Stimulated activated effector memory CD8-positive, alpha-beta T cell treated with anti-CD3 and anti-CD28 coated beads, Interleukin-12 subunit alpha, Interleukin-12 subunit beta, amount 100 ng/mL, for 72 hours (primary cell): ENCODE measurements around the gene ACTG2.

Experiments
- ATAC-seq: fragments of 150-1000 bp; cut with Tn5 transposase; 2 replicates; pipeline ENCODE4 v1.10.0; 2021
- DNase-seq, 2 donors: peaks; one replicate each; pipeline ENCODE4 v3.0.0; 2021 to 2022; ENCODE audit warnings: low spot score in 2 of 2
- H3K27ac Mint-ChIP-seq: one replicate; pipeline ENCODE4 v1.8.0; 2022; ENCODE audit warnings: mild to moderate bottlenecking, mixed read lengths
- H3K36me3 Mint-ChIP-seq: one replicate; pipeline ENCODE4 v1.8.0; 2022; ENCODE audit warnings: mild to moderate bottlenecking, mixed read lengths
- H3K4me1 Mint-ChIP-seq: one replicate; pipeline ENCODE4 v1.8.0; 2022; ENCODE audit warnings: mixed read lengths
- H3K4me3 Mint-ChIP-seq: one replicate; pipeline ENCODE4 v1.8.0; 2022; ENCODE audit warnings: mild to moderate bottlenecking, mixed read lengths
- H3K9me3 Mint-ChIP-seq: one replicate; pipeline ENCODE4 v1.8.0; 2022; ENCODE audit warnings: mixed read lengths

The ACTG2 gene

GRCh38 chr2:73956218-73956865, 63.5 kb downstream of the ACTG2 start:
- no peak for DNase-seq
- ATAC-seq = no peak
- Mint-ChIP-seq H3K4me3 (no peak overlapping the region), H3K36me3 (peaks cover 90% of the 10 kb centered on the region), H3K9me3 (no peaks in the 10 kb centered on the region), H3K27ac (peak overlapping the region; percentile 58), H3K4me1 (peaks cover 25% of the 10 kb centered on the region)

GRCh38 chr2:73961274-73961673, 68.5 kb downstream of the ACTG2 start:
- Mint-ChIP-seq H3K9me3 (peaks cover 7% of the 10 kb centered on the region), H3K36me3 (peaks cover 41% of the 10 kb centered on the region), H3K4me1 (peaks cover 34% of the 10 kb centered on the region), H3K27ac (no peak overlapping the region), H3K4me3 (no peak overlapping the region)
- DNase-seq (no peak), ATAC-seq (no peak)

- Mint-ChIP-seq H3K4me1 (peaks cover 29% of the 10 kb centered on the region), H3K9me3 (peaks cover 7% of the 10 kb centered on the region), H3K4me3 (no peak overlapping the region), H3K36me3 (peaks cover 33% of the 10 kb centered on the region), H3K27ac (peak overlapping the region; percentile 9)
- DNase-seq (no peak), ATAC-seq (no peak)
Observed at GRCh38 chr2:73961823-73962615, 69.2 kb downstream of the ACTG2 start.

- Mint-ChIP-seq H3K27ac (peak overlapping the region; percentile 9), H3K4me1 (peaks cover 29% of the 10 kb centered on the region), H3K9me3 (peaks cover 7% of the 10 kb centered on the region), H3K36me3 (peaks cover 26% of the 10 kb centered on the region), H3K4me3 (peak overlapping the region; percentile 47)
- DNase-seq (no peak), ATAC-seq (no peak)
Observed at GRCh38 chr2:73962798-73963197, 70.0 kb downstream of the ACTG2 start.

GRCh38 chr2:73963385-73964120, 70.7 kb downstream of the ACTG2 start:
- ATAC-seq (peak; percentile 99), DNase-seq (peak; percentile 20 to 69)
- Mint-ChIP-seq H3K4me3 (peak overlapping the region; percentile 47), H3K36me3 (peaks cover 18% of the 10 kb centered on the region), H3K9me3 (peaks cover 7% of the 10 kb centered on the region), H3K4me1 (peaks cover 33% of the 10 kb centered on the region), H3K27ac (peak overlapping the region; percentile 55)

GRCh38 chr2:73964223-73964622, 71.4 kb downstream of the ACTG2 start:
- peak overlapping the region; percentile 47 for H3K4me3 Mint-ChIP-seq
- ATAC-seq (peak; percentile 46), DNase-seq (no peak)
- H3K4me1 Mint-ChIP-seq = peaks cover 34% of the 10 kb centered on the region
- H3K9me3 Mint-ChIP-seq = peaks cover 7% of the 10 kb centered on the region
- peak overlapping the region; percentile 55 for H3K27ac Mint-ChIP-seq
- peaks cover 11% of the 10 kb centered on the region for H3K36me3 Mint-ChIP-seq

- Mint-ChIP-seq H3K4me3 (peak overlapping the region; percentile 47), H3K27ac (peak overlapping the region; percentile 55), H3K36me3 (peaks cover 3% of the 10 kb centered on the region), H3K9me3 (peaks cover 7% of the 10 kb centered on the region), H3K4me1 (peaks cover 39% of the 10 kb centered on the region)
- ATAC-seq (no peak), DNase-seq (no peak)
Observed at GRCh38 chr2:73965053-73965452, 72.2 kb downstream of the ACTG2 start.

- ATAC-seq (no peak), DNase-seq (no peak)
- Mint-ChIP-seq H3K27ac (no peak overlapping the region), H3K4me1 (peaks cover 48% of the 10 kb centered on the region), H3K4me3 (no peak overlapping the region), H3K9me3 (no peaks in the 10 kb centered on the region), H3K36me3 (peaks cover 6% of the 10 kb centered on the region)
Observed at GRCh38 chr2:73968357-73968937, 75.6 kb downstream of the ACTG2 start.

- H3K27ac Mint-ChIP-seq = peak overlapping the region; percentile 23
- DNase-seq = no peak
- no peak for ATAC-seq
- peaks cover 6% of the 10 kb centered on the region for H3K36me3 Mint-ChIP-seq
- H3K4me3 Mint-ChIP-seq = no peak overlapping the region
- H3K9me3 Mint-ChIP-seq = no peaks in the 10 kb centered on the region
- H3K4me1 Mint-ChIP-seq = peaks cover 40% of the 10 kb centered on the region
Observed at GRCh38 chr2:73969356-73969755, 76.5 kb downstream of the ACTG2 start.
